NCI-H1092 treated with DMSO at 0.1 percent for 48 hours (cell line): ENCODE measurements around the gene TDRD9.
A peak's percentile ranks its signal among the peaks of the same experiment; 100 is the strongest.

Experiments
- DNase-seq: peaks from one replicate; lab custom pipeline; 2025; lab: John Stamatoyannopoulos, UW

Gene TDRD9

GRCh38 chr14:103927566-103927965 is 690 bp upstream of the TDRD9 start:
- no peak for DNase-seq

GRCh38 chr14:103930051-103930604 is 1.9 kb downstream of the TDRD9 start:
- DNase-seq, result no peak

GRCh38 chr14:103931422-103931821 is 3.2 kb downstream of the TDRD9 start:
- no peak for DNase-seq

GRCh38 chr14:103932791-103933490 is 4.7 kb downstream of the TDRD9 start:
- no peak for DNase-seq

GRCh38 chr14:103935102-103935501 is 6.8 kb downstream of the TDRD9 start:
- no peak for DNase-seq

GRCh38 chr14:103941462-103941861 is 13.2 kb downstream of the TDRD9 start:
- DNase-seq, result no peak

- no peak for DNase-seq
Measured at GRCh38 chr14:103941973-103942736, 13.9 kb downstream of the TDRD9 start, which contains the start of gene RD3L. Gene RD3L (minus strand): TSS chr14:103942529. CDS start chr14:103941695, 834 bp downstream.

GRCh38 chr14:103943673-103944072 is 15.4 kb downstream of the TDRD9 start:
- no peak for DNase-seq

- no peak for DNase-seq
Measured at GRCh38 chr14:103946975-103947374, 18.7 kb downstream of the TDRD9 start.

GRCh38 chr14:103948442-103948841 is 20.2 kb downstream of the TDRD9 start:
- DNase-seq, result no peak

- no peak for DNase-seq
Measured at GRCh38 chr14:103949131-103949790, 21.0 kb downstream of the TDRD9 start.

- no peak for DNase-seq
Measured at GRCh38 chr14:103960457-103961055, 32.3 kb downstream of the TDRD9 start.

- DNase-seq, result no peak
Measured at GRCh38 chr14:103961928-103962578, 33.8 kb downstream of the TDRD9 start.

GRCh38 chr14:103966631-103967030 is 38.4 kb downstream of the TDRD9 start:
- DNase-seq, result no peak

GRCh38 chr14:103969961-103970360 is 41.7 kb downstream of the TDRD9 start:
- no peak for DNase-seq

- no peak for DNase-seq
Measured at GRCh38 chr14:103973354-103973753, 45.1 kb downstream of the TDRD9 start.

- no peak for DNase-seq
Measured at GRCh38 chr14:103974575-103974974, 46.3 kb downstream of the TDRD9 start.

- DNase-seq, result peak; percentile 34
Measured at GRCh38 chr14:103980623-103981238, 52.5 kb downstream of the TDRD9 start.

GRCh38 chr14:103984196-103984595 is 55.9 kb downstream of the TDRD9 start:
- DNase-seq, result no peak

GRCh38 chr14:103989034-103989433 is 60.8 kb downstream of the TDRD9 start:
- DNase-seq, result no peak

GRCh38 chr14:103989964-103990363 is 61.7 kb downstream of the TDRD9 start:
- no peak for DNase-seq
